ENCODE results near the gene LILRB2.
"Not testable (repeated sequence)": the region's sequence is repeated elsewhere in the genome, so short reads cannot be mapped to it uniquely, and the experiment has no call there.

Gene LILRB2

GRCh38 chr19:54275951-54276350, 5.0 kb downstream of the LILRB2 start:
- no peak for FAIRE-seq

GRCh38 chr19:54274516-54274915, 6.4 kb downstream of the LILRB2 start:
- not testable (repeated sequence) for DNase-seq (ENCODE audit: low spot score); FAIRE-seq

More at GRCh38 chr19:54275951-54276350, 5.0 kb downstream of the LILRB2 start:
- DNase-seq (ENCODE audit: low spot score): no peak

GRCh38 chr19:54273821-54274220, 7.1 kb downstream of the LILRB2 start:
- DNase-seq (ENCODE audit: low spot score): no peak
- no peak for FAIRE-seq

GRCh38 chr19:54272181-54272580, 8.7 kb downstream of the LILRB2 start:
- FAIRE-seq; DNase-seq (ENCODE audit: low spot score): not testable (repeated sequence)

- DNase-seq (ENCODE audit: low spot score); FAIRE-seq: not testable (repeated sequence)
These were observed 9.3 kb downstream of the LILRB2 start for GRCh38 chr19:54271587-54271986.

- no peak for FAIRE-seq
- DNase-seq (ENCODE audit: low spot score): no peak
These were observed 9.8 kb downstream of the LILRB2 start for GRCh38 chr19:54271106-54271505.

- no peak for FAIRE-seq
- DNase-seq (ENCODE audit: low spot score): no peak
These were observed 12.0 kb downstream of the LILRB2 start for GRCh38 chr19:54268936-54269335.

- FAIRE-seq (no peak), DNase-seq (ENCODE audit: low spot score) (peak; percentile 22)
These were observed 14.8 kb downstream of the LILRB2 start for GRCh38 chr19:54266133-54266532.

GRCh38 chr19:54262470-54262869, 18.4 kb downstream of the LILRB2 start:
- no peak for DNase-seq (ENCODE audit: low spot score)
- no peak for FAIRE-seq

- FAIRE-seq (no peak), DNase-seq (ENCODE audit: low spot score) (no peak)
These were observed 18.8 kb downstream of the LILRB2 start for GRCh38 chr19:54262066-54262465.

- DNase-seq (ENCODE audit: low spot score) (no peak), FAIRE-seq (no peak)
These were observed 23.8 kb downstream of the LILRB2 start, which contains the start of gene LILRB5 for GRCh38 chr19:54257116-54257480. LILRB5 (minus strand) TSS chr19:54257273; CDS start chr19:54257193, 80 bp downstream.

- DNase-seq (ENCODE audit: low spot score) (no peak), FAIRE-seq (no peak)
These were observed 24.4 kb downstream of the LILRB2 start for GRCh38 chr19:54256250-54257115.

GRCh38 chr19:54255105-54255775, 25.7 kb downstream of the LILRB2 start:
- FAIRE-seq (no peak), DNase-seq (ENCODE audit: low spot score) (no peak)

GRCh38 chr19:54254195-54254906, 26.6 kb downstream of the LILRB2 start:
- DNase-seq (ENCODE audit: low spot score) (no peak), FAIRE-seq (no peak)

GRCh38 chr19:54253331-54254194, 27.3 kb downstream of the LILRB2 start:
- no peak for DNase-seq (ENCODE audit: low spot score)
- FAIRE-seq: no peak

- DNase-seq (ENCODE audit: low spot score) (no peak), FAIRE-seq (no peak)
These were observed 28.1 kb downstream of the LILRB2 start for GRCh38 chr19:54252845-54253244.

- no peak for FAIRE-seq
- no peak for DNase-seq (ENCODE audit: low spot score)
These were observed 28.7 kb downstream of the LILRB2 start for GRCh38 chr19:54252243-54252642.

- no peak for DNase-seq (ENCODE audit: low spot score)
- no peak for FAIRE-seq
These were observed 32.8 kb downstream of the LILRB2 start for GRCh38 chr19:54248016-54248601.

GRCh38 chr19:54247106-54247930, 33.6 kb downstream of the LILRB2 start:
- no peak for DNase-seq (ENCODE audit: low spot score)
- no peak for FAIRE-seq

GRCh38 chr19:54245936-54246335, 35.0 kb downstream of the LILRB2 start:
- FAIRE-seq: no peak

More at GRCh38 chr19:54245936-54246335, 35.0 kb downstream of the LILRB2 start:
- DNase-seq (ENCODE audit: low spot score): no peak
